ENCODE measurements around the gene CAPN5. TPM values are rescaled to one million over a fixed set of nuclear protein-coding genes. Genes with fewer than 3 reads are reported as not detected.
A peak's percentile ranks its signal among the peaks of the same experiment; 100 is the strongest.

The CAPN5 gene
- total and polyA plus RNA-seq, 2 of the 8 experiments (the other 6 are each of a cell fraction or from before 2014, with no cell fraction given) = 21.5 to 22.4 TPM

GRCh38 chr11:77115956-77116355 lies 49.2 kb downstream of the CAPN5 start:
- no peak overlapping the region for H3K56ac ChIP-seq (replicated peaks; ENCODE audit: insufficient read length, low read depth, low read length)
- no peak overlapping the region for H2BK20ac ChIP-seq (ENCODE audit: low read length)
- DNase-seq (ENCODE audit: low read depth in 1 of 2, low spot score in 2 of 2) = no peak
- POLR2A ChIA-PET (ENCODE audit: partially characterized antibody) = no interaction called here
- H3K9me3 ChIP-seq (ENCODE audit: insufficient read depth in 2 of 2, low read depth in 1 of 2, low read length in 1 of 2) = no peaks in the 10 kb centered on the region
- H2BK5ac ChIP-seq (ENCODE audit: low read depth, low read length) = peak overlapping the region; percentile 44; the same call in 1 of the 2 replicates
- H3K23me2 ChIP-seq (ENCODE audit: low read depth, low read length) = no peaks in the 10 kb centered on the region
- H3K79me1 ChIP-seq (ENCODE audit: low read depth, low read length) = no peaks in the 10 kb centered on the region
- no peak overlapping the region; the same call in 1 of the 2 replicates for H4K8ac ChIP-seq (ENCODE audit: extremely low read depth, insufficient read depth, low read length)
- no peak overlapping the region for H2AFZ ChIP-seq (ENCODE audit: low read length)
- no peak overlapping the region for H2AK5ac ChIP-seq (ENCODE audit: low read depth, low read length)
- no peak overlapping the region for H3K14ac ChIP-seq (ENCODE audit: insufficient read length)
- H2BK15ac ChIP-seq (ENCODE audit: low read length) = no peak overlapping the region
- H3K4me3 ChIP-seq (ENCODE audit: extremely low read depth in 1 of 4, insufficient read depth in 2 of 4, low read depth in 3 of 4, low read length in 4 of 4) = no peak overlapping the region
- TF ChIP-seq KDM4A (IDR thresholded peaks at IDR 0.05; ENCODE audit: low read depth, low read length, severe bottlenecking) = no peak
- no peak for TF ChIP-seq PHF8 (conservative IDR thresholded peaks at IDR 0.05; ENCODE audit: low read depth, low read length)
- no peak for TF ChIP-seq GTF2F1 (IDR thresholded peaks at IDR 0.05; ENCODE audit: borderline replicate concordance, low read depth, low read length)
- no peak for TF ChIP-seq GABPA (IDR thresholded peaks at IDR 0.05; ENCODE audit: borderline replicate concordance, insufficient read depth, low read length)
- TF ChIP-seq JUND (IDR thresholded peaks at IDR 0.05; ENCODE audit: low read length) = no peak
- TF ChIP-seq CBX5 (IDR thresholded peaks at IDR 0.05; ENCODE audit: low read depth, low read length) = no peak
- TF ChIP-seq ASH2L (IDR thresholded peaks at IDR 0.05; ENCODE audit: low read length) = no peak
- TF ChIP-seq CBX8 (IDR thresholded peaks at IDR 0.05; ENCODE audit: borderline replicate concordance, low read depth, low read length) = no peak
- TF ChIP-seq POLR2A (IDR thresholded peaks at IDR 0.05; ENCODE audit: control extremely low read depth in 1 of 2, low read depth in 2 of 2, low read length in 2 of 2) = no peak
- H4K91ac ChIP-seq (replicated peaks; ENCODE audit: insufficient read length, low read length) = no peak overlapping the region
- H3K4ac ChIP-seq (replicated peaks; ENCODE audit: insufficient read length, low read depth, low read length) = no peak overlapping the region
- H4K5ac ChIP-seq (ENCODE audit: insufficient read length, low read depth, low read length) = no peak overlapping the region
- no peak overlapping the region for H2BK120ac ChIP-seq (replicated peaks; ENCODE audit: low read depth, low read length)
- no peak overlapping the region for H3K4me2 ChIP-seq (ENCODE audit: insufficient read depth in 1 of 2, low read depth in 2 of 2, low read length in 2 of 2)
- H3K36me3 ChIP-seq (ENCODE audit: control insufficient read depth in 2 of 4, insufficient read depth in 4 of 4, low read length in 3 of 4) = no peaks in the 10 kb centered on the region; a peak in 1 of 8 replicates
- H3K79me2 ChIP-seq (ENCODE audit: control insufficient read depth in 1 of 2, insufficient read depth in 2 of 2, low read length in 2 of 2) = no peaks in the 10 kb centered on the region
- H3K27ac ChIP-seq (ENCODE audit: low read depth, low read length) = no peak overlapping the region
- CTCF ChIA-PET (ENCODE audit: partially characterized antibody) = interaction anchor here (1.0 to 19.1 kb wide), 17 partner anchors 11 to 83 kb away, joined by 3 to 297 read pairs (median 6); partner anchors contain the start of genes MYO7A and OMP
- H2BK12ac ChIP-seq (ENCODE audit: low read depth, low read length) = no peak overlapping the region
- no peak overlapping the region for H3K9ac ChIP-seq (replicated peaks in 1 of 4; ENCODE audit: extremely low read depth in 1 of 4, low read depth in 3 of 4, low read length in 3 of 4)
- H3K23ac ChIP-seq (ENCODE audit: insufficient read length) = no peak overlapping the region
- H3K18ac ChIP-seq (ENCODE audit: extremely low read depth, low read length) = no peak overlapping the region
- no peaks in the 10 kb centered on the region for H3K27me3 ChIP-seq (replicated peaks in 1 of 4; ENCODE audit: control insufficient read depth in 3 of 4, extremely low read depth in 1 of 4, insufficient read depth in 3 of 4, low read length in 3 of 4)
- H3K4me1 ChIP-seq (replicated peaks in 1 of 4; ENCODE audit: control insufficient read depth in 3 of 4, insufficient read depth in 4 of 4, low read length in 3 of 4) = peaks cover 0 to 3% (median 1%) of the 10 kb centered on the region in 4 experiments; a peak in 3 of 7 replicates
- no peaks in the 10 kb centered on the region for H4K20me1 ChIP-seq (replicated peaks in 1 of 2; ENCODE audit: control insufficient read depth in 1 of 2, insufficient read depth in 2 of 2, low read length in 2 of 2)
- FAIRE-seq = no peak
- WGBS, 2 experiments (ENCODE audit: extremely low coverage in 1 of 2, insufficient coverage in 1 of 2, insufficient read length in 1 of 2, insufficient replicate concordance in 2 of 2, low coverage in 1 of 2, low lambda C conversion rate in 2 of 2, missing lambda C conversion rate in 1 of 2) = 88% methylated on average over 11 of the region's 15 CpGs; no CpG with 5 or more reads in 1 of the 2 experiments
